Stomach (tissue), 9 donors: ENCODE results near the gene FAM25G. TPM values are rescaled to one million over a fixed set of nuclear protein-coding genes. Genes with fewer than 3 reads are reported as not detected.
"Not testable (repeated sequence)": the region's sequence is repeated elsewhere in the genome, so short reads cannot be mapped to it uniquely, and the experiment has no call there.

Experiments
- DNase-seq, 2 donors: peaks; one replicate each; pipeline versions ENCODE4 v3.0.0 to v3.0.0-alpha.2; 2013 to 2019
- H3K27ac ChIP-seq, 5 donors: fragments of 200-600 bp in 4 of 5; sonication (generic) in 4 of 5; one replicate each; pipeline ENCODE4 v1.5.1; 2013 to 2019; ENCODE audit warnings: mild to moderate bottlenecking in 1 of 5, moderate library complexity in 1 of 5
- H3K27me3 ChIP-seq, 3 donors: fragments of 200-600 bp; sonication (generic); one replicate each; pipeline ENCODE4 v1.5.1; 2017 to 2019; ENCODE audit warnings: mixed run types in 1 of 3
- H3K36me3 ChIP-seq, 4 donors: fragments of 200-600 bp; sonication (generic); 1 replicate in 3 of 4; 2 replicates in 1 of 4; pipeline ENCODE4 v1.5.1; 2016 to 2019
- H3K4me1 ChIP-seq, 4 donors: fragments of 200-600 bp; sonication (generic); one replicate each; pipeline ENCODE4 v1.5.1; 2016 to 2019
- H3K4me3 ChIP-seq, 4 donors: fragments of 200-600 bp; sonication (generic) in 3 of 4; one replicate each; pipeline ENCODE4 v1.5.1; 2016 to 2019; ENCODE audit warnings: mild to moderate bottlenecking in 1 of 4
- H3K9me3 ChIP-seq, 4 donors: fragments of 200-600 bp; sonication (generic); one replicate each; pipeline ENCODE4 v1.5.1; 2016 to 2019
- CTCF ChIP-seq, 7 experiments: fragments of 450-650 bp in 4 of 7; fragments of 200-600 bp in 3 of 7; sonication (generic) in 3 of 7; IDR thresholded peaks; one replicate each; pipeline ENCODE4 v1.5.1; 2016 to 2019; ENCODE audit warnings: antibody characterized with exemption in 7 of 7, control low read depth in 2 of 7, mild to moderate bottlenecking in 1 of 7
- EP300 ChIP-seq: sonication (generic); formaldehyde crosslinking; IDR thresholded peaks from one replicate; pipeline ENCODE4 v1.6.1; 2017; ENCODE audit warnings: antibody characterized with exemption
- POLR2A ChIP-seq, 4 donors: fragments of 450-650 bp; IDR thresholded peaks; one replicate each; pipeline ENCODE4 v1.6.1; 2016; ENCODE audit warnings: antibody characterized with exemption in 4 of 4, control low read depth in 2 of 4, mild to moderate bottlenecking in 1 of 4, moderate library complexity in 1 of 4
- POLR2AphosphoS5 ChIP-seq, 3 donors: sonication (generic); formaldehyde crosslinking; IDR thresholded peaks; one replicate each; pipeline ENCODE4 v1.6.1; 2016; ENCODE audit warnings: antibody characterized with exemption in 3 of 3
- WGBS, 5 donors: extraction: QIAGEN DNeasy Blood & Tissue Kit in 3 of 5; methylation state at CpG; one replicate each; pipeline versions ENCODE4 v1.1.5 to v1.1.7; 2013 to 2018; 5-methylcytosine and 5-hydroxymethylcytosine counted together
- intact Hi-C: fragments of 100-400 bp; cut with DNase I; formaldehyde crosslinking; loops from one replicate; pipeline ENCODE4 v1.15.1; 2023; ENCODE audit warnings: low total_unique reads
- polyA plus RNA-seq, 3 donors: library from polyadenylated mRNA; stranded (reverse); fragments of 200-250 nt; gene quantifications; one replicate each; pipeline ENCODE4 v1.2.3, GENCODE V29; 2013
- total RNA-seq, 5 donors: library from RNA; depleted of rRNA; stranded (reverse); fragments of >200 nt; gene quantifications; one replicate each; pipeline versions ENCODE4 v1.1.0 to v1.2.3, GENCODE V29; 2014 to 2016
- donor health status: healthy with polysubstance abuse.
- donor health status: Bipolar disorder and iron deficiency.
- donor health status: healthy.

The FAM25G gene
- total and polyA plus RNA-seq, 8 donors, result not detected

GRCh38 chr10:47456794-47457527 is 34.5 kb downstream of the FAM25G start:
- no peaks in the 10 kb centered on the region for H3K9me3 ChIP-seq
- H3K27me3 ChIP-seq, result peaks cover 0 to 4% (median 0%) of the 10 kb centered on the region in 3 donors
- H3K27ac ChIP-seq, result no peak overlapping the region
- no peak overlapping the region for H3K4me3 ChIP-seq
- 56 to 80% (median 75%) methylated on average over 4 to 6 of the region's 6 CpGs for WGBS, 5 donors
- intact Hi-C loops, result no loop called here
- no peak for TF ChIP-seq POLR2A (IDR thresholded peaks at IDR 0.05)
- no peak for TF ChIP-seq CTCF (IDR thresholded peaks at IDR 0.05)
- no peak for TF ChIP-seq EP300
- no peak for TF ChIP-seq POLR2AphosphoS5 (IDR thresholded peaks at IDR 0.05)
- no peaks in the 10 kb centered on the region for H3K36me3 ChIP-seq
- peak in 1 of 2 donors; percentile 33 for DNase-seq
- peaks cover 0 to 6% (median 0%) of the 10 kb centered on the region in 4 donors for H3K4me1 ChIP-seq

- intact Hi-C loops, result no loop called here
- H3K9me3 ChIP-seq, result no peaks in the 10 kb centered on the region
- no peak overlapping the region for H3K27ac ChIP-seq
- H3K4me3 ChIP-seq, result no peak overlapping the region
- 72 to 82% (median 75%) methylated on average over 6 to 8 of the region's 8 CpGs for WGBS, 5 donors
- H3K27me3 ChIP-seq, result peaks cover 0 to 4% (median 0%) of the 10 kb centered on the region in 3 donors
- no peaks in the 10 kb centered on the region for H3K36me3 ChIP-seq
- no peak for DNase-seq
- H3K4me1 ChIP-seq, result peaks cover 0 to 3% (median 0%) of the 10 kb centered on the region in 4 donors
- TF ChIP-seq EP300 (no peak), CTCF (IDR thresholded peaks at IDR 0.05) (no peak), POLR2A (IDR thresholded peaks at IDR 0.05) (no peak), POLR2AphosphoS5 (IDR thresholded peaks at IDR 0.05) (no peak)
Observed at GRCh38 chr10:47456079-47456785, 35.3 kb downstream of the FAM25G start.

- 62 to 79% (median 70%) methylated on average over 8 to 9 of the region's 9 CpGs for WGBS, 5 donors
- H3K9me3 ChIP-seq, H3K4me1 ChIP-seq, H3K27ac ChIP-seq, DNase-seq, H3K36me3 ChIP-seq, H3K4me3 ChIP-seq, H3K27me3 ChIP-seq, intact Hi-C loops: not testable (repeated sequence)
Observed at GRCh38 chr10:47455350-47456078, 36.0 kb downstream of the FAM25G start.

- H3K9me3 ChIP-seq, result no peaks in the 10 kb centered on the region
- 75 to 91% (median 87%) methylated on average over 3 of the region's 3 CpGs for WGBS, 5 donors
- intact Hi-C loops, result no loop called here
- H3K27ac ChIP-seq, result no peak overlapping the region
- no peak for TF ChIP-seq POLR2A (IDR thresholded peaks at IDR 0.05)
- no peak for TF ChIP-seq CTCF (IDR thresholded peaks at IDR 0.05)
- no peak for TF ChIP-seq EP300
- no peak for TF ChIP-seq POLR2AphosphoS5 (IDR thresholded peaks at IDR 0.05)
- no peaks in the 10 kb centered on the region for H3K36me3 ChIP-seq
- no peaks in the 10 kb centered on the region for H3K4me1 ChIP-seq
- no peak overlapping the region for H3K4me3 ChIP-seq
- H3K27me3 ChIP-seq, result peaks cover 0 to 4% (median 0%) of the 10 kb centered on the region in 3 donors
- DNase-seq, result no peak
Observed at GRCh38 chr10:47454780-47455058, 36.8 kb downstream of the FAM25G start.
